PC-3 (cell line): ENCODE measurements around the gene CERT1. TPM values are rescaled to one million over a fixed set of nuclear protein-coding genes. Genes with fewer than 3 reads are reported as not detected.

Source experiments
- ATAC-seq: fragments of 200-7000 bp; cut with Tn5 transposase; 2 replicates; pipeline ENCODE4 v1.9.1; 2020; ENCODE audit warnings: mild to moderate bottlenecking, moderate library complexity
- BruUV-seq: library from RNA; stranded (reverse); fragments of 400-500 nt; replicated peaks from 2 replicates; lab custom pipeline; 2021; lab: Mats Ljungman, UMichigan
- CTCF ChIA-PET: fragments of 300-600 bp; sonication (Branson Sonifier 250); formaldehyde crosslinking; loops from one replicate; lab custom pipeline; 2022; ENCODE audit warnings: antibody characterized with exemption; lab: Charles Lee
- POLR2A ChIA-PET: fragments of 300-600 bp; sonication (Branson Sonifier 250); formaldehyde crosslinking; loops from one replicate; lab custom pipeline; 2022; ENCODE audit warnings: antibody characterized with exemption; ENCODE audit not compliant: unreplicated experiment; lab: Charles Lee
- DNase-seq: peaks from one replicate; pipeline ENCODE4 v3.0.0-alpha.2; 2015
- H2AFZ ChIP-seq: fragments of 300-600 bp; sonication (generic); 2 replicates; pipeline ENCODE4 v1.6.0; 2016; ENCODE audit warnings: antibody characterized with exemption, low read length
- H3F3A ChIP-seq: fragments of 300-600 bp; sonication (generic); one replicate; pipeline ENCODE4 v1.6.0; 2017; ENCODE audit warnings: antibody characterized with exemption, low read length, control low read depth, mild to moderate bottlenecking; ENCODE audit not compliant: unreplicated experiment
- H3K27ac ChIP-seq: fragments of 300-600 bp; sonication (generic); 2 replicates; pipeline ENCODE4 v1.5.1; 2016; ENCODE audit warnings: mild to moderate bottlenecking, low read length
- H3K27me3 ChIP-seq: fragments of 300-600 bp; sonication (generic); 2 replicates; pipeline ENCODE4 v1.6.1; 2016; ENCODE audit warnings: low read length, mixed read lengths
- H3K36me3 ChIP-seq: fragments of 300-600 bp; sonication (generic); 2 replicates; pipeline ENCODE4 v1.6.1; 2016; ENCODE audit warnings: low read depth, mixed run types, low read length, mixed read lengths
- H3K4me1 ChIP-seq: fragments of 300-600 bp; sonication (generic); 2 replicates; pipeline ENCODE4 v1.5.1; 2016; ENCODE audit warnings: low read length; ENCODE audit not compliant: insufficient read depth
- H3K4me2 ChIP-seq: fragments of 300-600 bp; sonication (generic); 2 replicates; pipeline ENCODE4 v1.6.0; 2016; ENCODE audit warnings: low read length
- H3K4me3 ChIP-seq: fragments of 300-600 bp; sonication (generic); 2 replicates; pipeline ENCODE4 v1.5.1; 2016; ENCODE audit warnings: mild to moderate bottlenecking, low read length, mixed read lengths
- H3K79me2 ChIP-seq: fragments of 300-600 bp; sonication (generic); 2 replicates; pipeline ENCODE4 v1.6.1; 2017; ENCODE audit warnings: low read length, mixed read lengths
- H3K9ac ChIP-seq: fragments of 300-600 bp; sonication (generic); 2 replicates; pipeline ENCODE4 v1.6.0; 2016; ENCODE audit warnings: mild to moderate bottlenecking, low read length
- H3K9me2 ChIP-seq: fragments of 300-600 bp; sonication (generic); replicated peaks from 2 replicates; pipeline ENCODE4 v1.6.1; 2016; ENCODE audit warnings: mixed run types, low read length, mixed read lengths
- H3K9me3 ChIP-seq: fragments of 300-600 bp; sonication (generic); 2 replicates; pipeline ENCODE4 v1.6.1; 2016; ENCODE audit warnings: low read length, mixed read lengths
- H4K20me1 ChIP-seq: fragments of 300-600 bp; sonication (generic); 2 replicates; pipeline ENCODE4 v1.6.1; 2016; ENCODE audit warnings: low read length, mixed read lengths
- CTCF ChIP-seq: fragments of 300-600 bp; sonication (generic); conservative IDR thresholded peaks from 2 replicates; pipeline ENCODE4 v1.5.1; 2017; ENCODE audit warnings: antibody characterized with exemption, low read depth, mild to moderate bottlenecking, low read length
- EZH2 ChIP-seq: fragments of 300-600 bp; sonication (generic); IDR thresholded peaks from one replicate; pipeline ENCODE4 v1.6.1; 2017; ENCODE audit warnings: antibody characterized with exemption, mild to moderate bottlenecking, low read length; ENCODE audit not compliant: unreplicated experiment
- EZH2phosphoT487 ChIP-seq: fragments of 300-600 bp; sonication (generic); IDR thresholded peaks from 2 replicates; pipeline ENCODE4 v1.6.1; 2018; ENCODE audit warnings: mild to moderate bottlenecking, antibody characterized with exemption, low read length, borderline replicate concordance
- intact Hi-C: fragments of 100-400 bp; cut with micrococcal nuclease; formaldehyde crosslinking; loops from 2 replicates; pipeline ENCODE4 v1.9.0; 2023
- total RNA-seq: library from RNA; depleted of rRNA; stranded (reverse); fragments of >200 nt; gene quantifications from 2 replicates; pipeline ENCODE4 v1.2.3, GENCODE V29; 2014

The CERT1 gene
- total RNA-seq, 1 experiment from 2014 or later = 5.6 TPM

- intact Hi-C loops = no loop called here
- BruUV-seq = no TSS peak
- ChIA-PET CTCF (no interaction called here), POLR2A (no interaction called here)
- Histone ChIP-seq H3K4me1 (no peaks in the 10 kb centered on the region), H3K27me3 (no peaks in the 10 kb centered on the region), H3K36me3 (no peaks in the 10 kb centered on the region), H4K20me1 (no peaks in the 10 kb centered on the region), H3K4me3 (no peak overlapping the region), H3K79me2 (no peaks in the 10 kb centered on the region), H2AFZ (no peak overlapping the region), H3K27ac (no peak overlapping the region), H3K4me2 (no peak overlapping the region), H3K9me3 (no peaks in the 10 kb centered on the region), H3F3A (no peaks in the 10 kb centered on the region), H3K9ac (no peak overlapping the region), H3K9me2 (no peaks in the 10 kb centered on the region)
- DNase-seq (no peak), ATAC-seq (no peak)
- no peak for TF ChIP-seq EZH2phosphoT487
- no peak for TF ChIP-seq EZH2
- TF ChIP-seq CTCF = no peak
Observed at GRCh38 chr5:75433814-75434506, 77.5 kb downstream of the CERT1 start.

- no peak for ATAC-seq
- no peaks in the 10 kb centered on the region for H3K36me3 ChIP-seq
Observed at GRCh38 chr5:75414241-75414640, 97.2 kb downstream of the CERT1 start.

More at GRCh38 chr5:75414241-75414640, 97.2 kb downstream of the CERT1 start:
- H2AFZ ChIP-seq = no peak overlapping the region
- H3K27me3 ChIP-seq = no peaks in the 10 kb centered on the region
- H4K20me1 ChIP-seq = no peaks in the 10 kb centered on the region
- ChIA-PET CTCF (no interaction called here), POLR2A (no interaction called here)
- H3K4me3 ChIP-seq = no peak overlapping the region
- no peak overlapping the region for H3K27ac ChIP-seq
- intact Hi-C loops = no loop called here
- H3K9me2 ChIP-seq = no peaks in the 10 kb centered on the region
- no peaks in the 10 kb centered on the region for H3F3A ChIP-seq
- H3K9ac ChIP-seq = no peak overlapping the region
- no peaks in the 10 kb centered on the region for H3K4me1 ChIP-seq
- no TSS peak for BruUV-seq
- TF ChIP-seq EZH2 = no peak
- no peak for TF ChIP-seq EZH2phosphoT487
- no peak for TF ChIP-seq CTCF
- no peaks in the 10 kb centered on the region for H3K9me3 ChIP-seq
- no peak overlapping the region for H3K4me2 ChIP-seq
- no peak for DNase-seq
- no peaks in the 10 kb centered on the region for H3K79me2 ChIP-seq
